Measurements from ENCODE around the gene VPS36. TPM values are rescaled to one million over a fixed set of nuclear protein-coding genes. Genes with fewer than 3 reads are reported as not detected.

VPS36 gene
- total RNA-seq, 1 experiment from 2014 or later, result 40.2 TPM

- Mint-ChIP-seq H3K9me3 (ENCODE audit: low read depth, unreplicated experiment) (no peaks in the 10 kb centered on the region), H3K4me3 (ENCODE audit: low read depth, unreplicated experiment) (no peak overlapping the region), H3K27me3 (ENCODE audit: unreplicated experiment) (no peaks in the 10 kb centered on the region), H3K27ac (ENCODE audit: unreplicated experiment) (no peak overlapping the region), H3K36me3 (ENCODE audit: insufficient read depth, unreplicated experiment) (peaks cover 34% of the 10 kb centered on the region), H3K4me1 (ENCODE audit: low read depth, unreplicated experiment) (peaks cover 8% of the 10 kb centered on the region)
- no peak for DNase-seq
- TF ChIP-seq CTCF (IDR thresholded peaks at IDR 0.05; ENCODE audit: unreplicated experiment), result no peak
- CTCF ChIA-PET, result no interaction called here
- no TSS peak for BruUV-seq (replicated peaks)
- intact Hi-C loops (cut with micrococcal nuclease; ENCODE audit: unreplicated experiment), result no loop called here
These were observed 13.1 kb upstream of the VPS36 start for GRCh38 chr13:52463526-52463925.

GRCh38 chr13:52461265-52461664 is 10.8 kb upstream of the VPS36 start:
- no peak overlapping the region for H3K4me3 Mint-ChIP-seq (ENCODE audit: low read depth, unreplicated experiment)
- CTCF ChIA-PET, result interaction anchor here (0.6 kb wide), 1 partner anchor 25 kb away, joined by 3 read pairs; no protein-coding TSS in a partner anchor
- no peaks in the 10 kb centered on the region for H3K27me3 Mint-ChIP-seq (ENCODE audit: unreplicated experiment)
- no peaks in the 10 kb centered on the region for H3K9me3 Mint-ChIP-seq (ENCODE audit: low read depth, unreplicated experiment)
- peaks cover 27% of the 10 kb centered on the region for H3K36me3 Mint-ChIP-seq (ENCODE audit: insufficient read depth, unreplicated experiment)
- TF ChIP-seq CTCF (IDR thresholded peaks at IDR 0.05; ENCODE audit: unreplicated experiment), result no peak
- H3K4me1 Mint-ChIP-seq (ENCODE audit: low read depth, unreplicated experiment), result peaks cover 8% of the 10 kb centered on the region
- no peak for DNase-seq
- BruUV-seq (replicated peaks), result no TSS peak
- no peak overlapping the region for H3K27ac Mint-ChIP-seq (ENCODE audit: unreplicated experiment)
- intact Hi-C loops (cut with micrococcal nuclease; ENCODE audit: unreplicated experiment), result no loop called here

GRCh38 chr13:52459668-52460067 is 9.2 kb upstream of the VPS36 start:
- DNase-seq, result no peak
- no peaks in the 10 kb centered on the region for H3K27me3 Mint-ChIP-seq (ENCODE audit: unreplicated experiment)
- no peak overlapping the region for H3K27ac Mint-ChIP-seq (ENCODE audit: unreplicated experiment)
- peaks cover 8% of the 10 kb centered on the region for H3K4me1 Mint-ChIP-seq (ENCODE audit: low read depth, unreplicated experiment)
- BruUV-seq (replicated peaks), result no TSS peak
- intact Hi-C loops (cut with micrococcal nuclease; ENCODE audit: unreplicated experiment), result no loop called here
- no peak for TF ChIP-seq CTCF (IDR thresholded peaks at IDR 0.05; ENCODE audit: unreplicated experiment)
- CTCF ChIA-PET, result no interaction called here
- H3K9me3 Mint-ChIP-seq (ENCODE audit: low read depth, unreplicated experiment), result no peaks in the 10 kb centered on the region
- H3K36me3 Mint-ChIP-seq (ENCODE audit: insufficient read depth, unreplicated experiment), result peaks cover 41% of the 10 kb centered on the region
- no peak overlapping the region for H3K4me3 Mint-ChIP-seq (ENCODE audit: low read depth, unreplicated experiment)

- H3K4me3 Mint-ChIP-seq (ENCODE audit: low read depth, unreplicated experiment), result peak overlapping the region; percentile 95
- H3K9me3 Mint-ChIP-seq (ENCODE audit: low read depth, unreplicated experiment), result no peaks in the 10 kb centered on the region
- CTCF ChIA-PET, result no interaction called here
- H3K36me3 Mint-ChIP-seq (ENCODE audit: insufficient read depth, unreplicated experiment), result peaks cover 49% of the 10 kb centered on the region
- TF ChIP-seq CTCF (IDR thresholded peaks at IDR 0.05; ENCODE audit: unreplicated experiment), result no peak
- peak overlapping the region; percentile 73 for H3K27ac Mint-ChIP-seq (ENCODE audit: unreplicated experiment)
- peaks cover 17% of the 10 kb centered on the region for H3K4me1 Mint-ChIP-seq (ENCODE audit: low read depth, unreplicated experiment)
- DNase-seq, result peak; percentile 83
- intact Hi-C loops (cut with micrococcal nuclease; ENCODE audit: unreplicated experiment), result no loop called here
- no peaks in the 10 kb centered on the region for H3K27me3 Mint-ChIP-seq (ENCODE audit: unreplicated experiment)
- no TSS peak for BruUV-seq (replicated peaks)
These were observed 5.2 kb upstream of the VPS36 start for GRCh38 chr13:52455677-52456041.

Data from Calu3 (cell line).